Neural cell (in vitro differentiated cells): ENCODE measurements around the gene FBXW8.

ENCODE experiments used
- CTCF ChIP-seq: fragments of 450-650 bp; IDR thresholded peaks from 2 replicates; pipeline ENCODE4 v1.5.1; 2014; ENCODE audit warnings: antibody characterized with exemption, mild to moderate bottlenecking, moderate library complexity; ENCODE audit not compliant: poor library complexity, severe bottlenecking
- EZH2 ChIP-seq: fragments of 200-600, 300-800 bp; shearing (Covaris generic), sonication (generic); IDR thresholded peaks from 2 replicates; pipeline ENCODE4 v1.6.1; 2014; ENCODE audit warnings: antibody characterized with exemption, low read length, borderline replicate concordance, mild to moderate bottlenecking; ENCODE audit not compliant: insufficient read depth, poor library complexity, severe bottlenecking
- POLR2AphosphoS5 ChIP-seq: IDR thresholded peaks from 2 replicates; pipeline ENCODE4 v1.6.1; 2012
- RAD21 ChIP-seq: fragments of 450-650 bp; conservative IDR thresholded peaks from 2 replicates; pipeline ENCODE4 v1.6.1; 2014; ENCODE audit warnings: antibody characterized with exemption, mild to moderate bottlenecking, moderate library complexity
- REST ChIP-seq: IDR thresholded peaks from 2 replicates; pipeline ENCODE4 v1.6.1; 2012; ENCODE audit warnings: borderline replicate concordance
- TAF1 ChIP-seq: IDR thresholded peaks from 2 replicates; pipeline ENCODE4 v1.6.1; 2012; ENCODE audit warnings: low read depth

GRCh38 chr12:117036547-117036946 is 125.8 kb downstream of the FBXW8 start:
- TF ChIP-seq EZH2, result no peak
- TF ChIP-seq CTCF, result no peak
- TF ChIP-seq POLR2AphosphoS5, result no peak
- TF ChIP-seq REST, result no peak
- TF ChIP-seq TAF1, result no peak
- TF ChIP-seq RAD21, result no peak
